ENCODE results near the gene GLUD2. TPM values are rescaled to one million over a fixed set of nuclear protein-coding genes. Genes with fewer than 3 reads are reported as not detected.

Gene GLUD2
- total RNA-seq, 2 experiments from 2014 or later = 0.56 to 0.81 TPM

DNA sequence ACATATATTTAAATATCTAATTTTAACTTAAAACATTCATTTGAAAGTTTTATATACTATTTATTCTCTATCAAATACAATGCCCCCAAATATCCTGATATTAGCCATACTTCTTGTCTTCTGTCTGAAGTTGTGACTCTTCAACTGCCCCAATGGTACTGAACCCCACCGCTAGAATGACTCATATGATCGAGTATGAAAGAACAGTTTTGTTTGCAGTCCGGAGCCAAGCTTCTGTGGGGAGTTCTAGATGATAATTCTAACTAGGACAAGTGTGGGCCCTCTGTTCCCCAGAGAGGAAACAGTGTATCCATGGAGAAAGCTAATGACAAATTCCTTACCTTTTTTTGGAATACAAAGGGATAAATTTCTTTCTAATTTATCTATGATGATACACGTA, 37.2 kb upstream of the GLUD2 start:
- Mint-ChIP-seq H3K27ac (no peak overlapping the region), H3K36me3 (ENCODE audit: low read depth) (no peaks in the 10 kb centered on the region), H3K9me3 (no peaks in the 10 kb centered on the region), H3K27me3 (peaks cover 2% of the 10 kb centered on the region), H3K4me1 (ENCODE audit: low read depth) (no peaks in the 10 kb centered on the region), H3K4me3 (no peak overlapping the region)
- TF ChIP-seq, protein P1, sequence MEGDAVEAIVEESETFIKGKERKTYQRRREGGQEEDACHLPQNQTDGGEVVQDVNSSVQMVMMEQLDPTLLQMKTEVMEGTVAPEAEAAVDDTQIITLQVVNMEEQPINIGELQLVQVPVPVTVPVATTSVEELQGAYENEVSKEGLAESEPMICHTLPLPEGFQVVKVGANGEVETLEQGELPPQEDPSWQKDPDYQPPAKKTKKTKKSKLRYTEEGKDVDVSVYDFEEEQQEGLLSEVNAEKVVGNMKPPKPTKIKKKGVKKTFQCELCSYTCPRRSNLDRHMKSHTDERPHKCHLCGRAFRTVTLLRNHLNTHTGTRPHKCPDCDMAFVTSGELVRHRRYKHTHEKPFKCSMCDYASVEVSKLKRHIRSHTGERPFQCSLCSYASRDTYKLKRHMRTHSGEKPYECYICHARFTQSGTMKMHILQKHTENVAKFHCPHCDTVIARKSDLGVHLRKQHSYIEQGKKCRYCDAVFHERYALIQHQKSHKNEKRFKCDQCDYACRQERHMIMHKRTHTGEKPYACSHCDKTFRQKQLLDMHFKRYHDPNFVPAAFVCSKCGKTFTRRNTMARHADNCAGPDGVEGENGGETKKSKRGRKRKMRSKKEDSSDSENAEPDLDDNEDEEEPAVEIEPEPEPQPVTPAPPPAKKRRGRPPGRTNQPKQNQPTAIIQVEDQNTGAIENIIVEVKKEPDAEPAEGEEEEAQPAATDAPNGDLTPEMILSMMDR (IDR thresholded peaks at IDR 0.05) = no peak
- intact Hi-C loops (cut with micrococcal nuclease) = no loop called here
- ATAC-seq = no peak
- ChIA-PET POLR2A (no interaction called here), CTCF (no interaction called here)
- no peak for DNase-seq

DNA sequence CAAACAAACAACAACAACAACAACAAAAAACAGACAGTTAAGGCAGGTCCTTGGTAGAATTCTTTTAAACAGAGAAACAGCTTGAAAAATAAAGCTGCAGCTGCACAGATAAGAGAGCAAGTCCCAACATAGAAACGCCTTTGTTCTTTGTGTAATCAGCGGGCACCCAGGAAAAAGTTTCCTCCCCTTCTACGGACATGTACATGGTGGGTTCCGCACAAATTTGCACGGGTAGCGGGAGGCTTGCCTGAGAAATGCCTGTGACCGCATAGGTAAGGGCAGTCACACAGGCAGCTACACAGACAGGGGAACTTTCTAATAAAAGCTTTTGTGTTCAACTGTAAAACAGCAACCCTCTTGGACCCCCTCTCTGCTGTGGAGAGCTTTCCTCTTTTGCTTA, 36.2 kb upstream of the GLUD2 start:
- Mint-ChIP-seq H3K36me3 (ENCODE audit: low read depth) (no peaks in the 10 kb centered on the region), H3K9me3 (no peaks in the 10 kb centered on the region), H3K27ac (no peak overlapping the region), H3K4me1 (ENCODE audit: low read depth) (no peaks in the 10 kb centered on the region), H3K4me3 (no peak overlapping the region), H3K27me3 (peaks cover 2% of the 10 kb centered on the region)
- ChIA-PET POLR2A (no interaction called here), CTCF (no interaction called here)
- intact Hi-C loops (cut with micrococcal nuclease) = no loop called here
- ATAC-seq (no peak), DNase-seq (no peak)
- TF ChIP-seq, protein P1 (IDR thresholded peaks at IDR 0.05) = no peak

DNA sequence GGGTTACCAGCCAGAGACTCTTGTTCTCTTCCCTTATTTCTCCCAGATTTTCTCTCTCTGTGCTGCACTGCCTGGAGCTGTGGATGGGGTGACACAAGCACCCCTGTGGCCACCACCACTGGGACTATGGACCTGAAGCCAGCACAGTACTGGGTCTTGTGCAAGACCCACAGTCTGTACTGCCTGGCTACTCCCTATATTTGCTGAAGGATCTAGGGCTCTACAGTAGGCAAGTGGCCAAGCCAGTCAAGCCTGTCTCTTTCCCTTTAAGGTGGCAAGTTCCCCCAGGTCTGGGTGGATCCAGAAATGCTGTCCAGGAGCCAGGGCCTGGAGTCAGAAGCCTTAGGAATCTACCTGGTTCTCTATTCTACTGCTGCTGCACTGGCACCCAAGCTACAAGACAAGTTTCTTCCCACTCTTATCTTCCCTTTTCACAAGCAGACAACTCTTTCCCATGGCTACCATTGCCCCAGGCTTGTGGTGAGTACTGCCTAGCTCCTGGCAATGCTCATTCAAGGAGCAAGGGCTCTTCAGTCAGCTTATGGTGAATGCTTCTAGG, 33.4 kb upstream of the GLUD2 start:
- TF ChIP-seq, protein P1 (IDR thresholded peaks at IDR 0.05) = no peak
- DNase-seq = no peak
- Mint-ChIP-seq H3K27ac (no peak overlapping the region), H3K9me3 (no peaks in the 10 kb centered on the region), H3K27me3 (peaks cover 2% of the 10 kb centered on the region), H3K4me3 (no peak overlapping the region), H3K36me3 (ENCODE audit: low read depth) (no peaks in the 10 kb centered on the region), H3K4me1 (ENCODE audit: low read depth) (no peaks in the 10 kb centered on the region)
- intact Hi-C loops (cut with micrococcal nuclease) = no loop called here
- ChIA-PET CTCF (no interaction called here), POLR2A (no interaction called here)
- ATAC-seq = no peak

DNA sequence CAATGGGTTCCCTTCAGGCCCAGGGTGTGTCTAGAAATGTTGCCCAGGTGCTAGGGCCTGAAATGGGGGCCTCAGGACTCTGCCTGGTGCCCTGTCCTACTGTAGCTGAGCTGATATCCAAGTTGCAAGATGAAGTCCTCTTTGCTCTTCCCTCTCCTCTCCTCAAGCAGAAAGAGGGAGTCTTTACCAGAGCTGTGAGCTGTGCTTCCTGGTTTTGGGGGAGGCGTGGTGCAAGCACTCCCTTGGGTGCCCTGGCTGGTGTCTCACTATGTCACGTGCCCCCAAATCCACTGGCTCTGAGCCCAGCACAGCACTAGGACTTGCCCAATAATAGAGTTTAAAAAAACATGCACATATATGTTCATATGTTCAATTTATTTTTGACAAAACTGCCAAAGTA, 32.6 kb upstream of the GLUD2 start:
- no peak for DNase-seq
- CTCF ChIA-PET = no interaction called here
- H3K36me3 Mint-ChIP-seq (ENCODE audit: low read depth) = no peaks in the 10 kb centered on the region
- TF ChIP-seq, protein P1 (IDR thresholded peaks at IDR 0.05) = no peak
- H3K27me3 Mint-ChIP-seq = peaks cover 2% of the 10 kb centered on the region
- H3K4me1 Mint-ChIP-seq (ENCODE audit: low read depth) = no peaks in the 10 kb centered on the region
- H3K4me3 Mint-ChIP-seq = no peak overlapping the region
- intact Hi-C loops (cut with micrococcal nuclease) = no loop called here
- no peak for ATAC-seq
- H3K9me3 Mint-ChIP-seq = no peaks in the 10 kb centered on the region
- H3K27ac Mint-ChIP-seq = no peak overlapping the region
- POLR2A ChIA-PET = no interaction called here

DNA sequence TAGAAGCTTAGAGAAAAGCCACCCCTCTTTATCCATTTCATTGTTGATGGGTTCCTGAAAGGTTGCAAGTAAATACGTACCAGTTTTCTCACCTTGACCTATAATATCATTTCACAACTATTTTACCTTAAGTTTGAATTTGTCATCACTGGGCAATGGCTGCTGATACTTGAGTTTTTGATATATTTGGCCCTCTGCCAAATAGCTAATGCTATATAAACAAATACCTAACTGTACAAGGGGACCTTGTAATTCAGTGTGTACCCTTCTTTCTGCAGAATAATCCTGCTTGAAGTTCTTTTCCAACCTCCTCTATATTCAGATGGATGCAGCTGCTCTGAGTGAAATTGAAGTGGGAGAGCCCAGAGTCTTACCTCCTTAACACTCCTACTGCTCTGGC, 19.0 kb upstream of the GLUD2 start:
- H3K27ac Mint-ChIP-seq = no peak overlapping the region
- TF ChIP-seq, protein P1 (IDR thresholded peaks at IDR 0.05) = no peak
- POLR2A ChIA-PET = no interaction called here
- no peak overlapping the region for H3K4me3 Mint-ChIP-seq
- H3K36me3 Mint-ChIP-seq (ENCODE audit: low read depth) = no peaks in the 10 kb centered on the region
- ATAC-seq (no peak), DNase-seq (no peak)
- CTCF ChIA-PET = no interaction called here
- no peaks in the 10 kb centered on the region for H3K27me3 Mint-ChIP-seq
- no peaks in the 10 kb centered on the region for H3K9me3 Mint-ChIP-seq
- intact Hi-C loops (cut with micrococcal nuclease) = no loop called here
- no peaks in the 10 kb centered on the region for H3K4me1 Mint-ChIP-seq (ENCODE audit: low read depth)
